GM18498 (cell line): ENCODE results near the gene TIMMDC1.

Experiments
- ATAC-seq: cut with Tn5 transposase; IDR thresholded peaks from one replicate; pipeline ENCODE4 v1.9.1; 2021; ENCODE audit warnings: mild to moderate bottlenecking, moderate library complexity; ENCODE audit not compliant: unreplicated experiment

The TIMMDC1 gene, protein sequence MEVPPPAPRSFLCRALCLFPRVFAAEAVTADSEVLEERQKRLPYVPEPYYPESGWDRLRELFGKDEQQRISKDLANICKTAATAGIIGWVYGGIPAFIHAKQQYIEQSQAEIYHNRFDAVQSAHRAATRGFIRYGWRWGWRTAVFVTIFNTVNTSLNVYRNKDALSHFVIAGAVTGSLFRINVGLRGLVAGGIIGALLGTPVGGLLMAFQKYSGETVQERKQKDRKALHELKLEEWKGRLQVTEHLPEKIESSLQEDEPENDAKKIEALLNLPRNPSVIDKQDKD

DNA sequence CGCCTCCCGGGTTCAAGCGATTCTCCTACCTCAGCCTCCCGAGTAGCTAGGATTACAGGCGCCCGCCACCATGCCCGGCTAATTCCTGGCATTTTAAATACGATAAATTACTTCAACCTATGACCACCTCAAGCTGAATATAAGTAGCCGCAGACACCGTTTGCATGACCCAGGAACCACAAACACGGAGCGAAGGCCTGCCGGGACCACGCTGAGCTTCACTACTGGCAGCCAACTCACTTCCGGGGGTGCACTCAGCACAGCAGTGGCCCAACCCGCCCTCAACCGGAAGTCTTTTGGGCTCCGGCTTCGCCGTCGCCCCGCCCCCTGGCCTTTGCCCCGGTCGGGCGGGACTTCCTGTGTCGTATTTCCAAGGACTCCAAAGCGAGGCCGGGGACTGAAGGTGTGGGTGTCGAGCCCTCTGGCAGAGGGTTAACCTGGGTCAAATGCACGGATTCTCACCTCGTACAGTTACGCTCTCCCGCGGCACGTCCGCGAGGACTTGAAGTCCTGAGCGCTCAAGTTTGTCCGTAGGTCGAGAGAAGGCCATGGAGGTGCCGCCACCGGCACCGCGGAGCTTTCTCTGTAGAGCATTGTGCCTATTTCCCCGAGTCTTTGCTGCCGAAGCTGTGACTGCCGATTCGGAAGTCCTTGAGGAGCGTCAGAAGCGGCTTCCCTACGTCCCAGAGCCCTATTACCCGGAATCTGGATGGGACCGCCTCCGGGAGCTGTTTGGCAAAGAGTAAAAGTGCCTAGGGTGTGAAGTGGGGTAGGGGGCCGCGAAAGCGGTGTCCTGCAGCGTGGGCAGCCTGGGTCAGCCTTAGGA is at the start of gene TIMMDC1:
TSS of gene TIMMDC1 (plus strand) at position 362 of the 826 bp plus-strand sequence. CDS start at position 549, 187 bp downstream.
- peak; percentile 99 for ATAC-seq

DNA sequence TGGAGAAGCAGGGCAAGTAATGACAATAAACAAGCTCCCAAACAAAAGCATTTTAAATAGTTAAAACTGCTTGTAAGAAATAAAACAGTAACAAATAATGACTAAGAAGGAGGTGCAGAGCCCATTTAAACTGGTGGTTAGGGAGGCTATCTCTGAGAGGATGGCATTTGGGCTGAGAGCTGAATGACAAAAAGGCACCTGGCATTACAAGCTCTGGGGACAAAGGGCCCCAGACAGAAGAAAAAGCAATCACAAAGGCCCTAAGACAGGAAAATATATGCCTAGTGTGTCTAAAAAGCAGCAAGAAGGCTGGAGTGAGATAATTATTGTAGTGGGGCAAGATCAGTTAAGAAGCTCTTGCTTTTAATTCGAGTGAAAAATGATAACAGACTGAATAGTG is 44.5 kb upstream of the TIMMDC1 start:
- ATAC-seq, result no peak

DNA sequence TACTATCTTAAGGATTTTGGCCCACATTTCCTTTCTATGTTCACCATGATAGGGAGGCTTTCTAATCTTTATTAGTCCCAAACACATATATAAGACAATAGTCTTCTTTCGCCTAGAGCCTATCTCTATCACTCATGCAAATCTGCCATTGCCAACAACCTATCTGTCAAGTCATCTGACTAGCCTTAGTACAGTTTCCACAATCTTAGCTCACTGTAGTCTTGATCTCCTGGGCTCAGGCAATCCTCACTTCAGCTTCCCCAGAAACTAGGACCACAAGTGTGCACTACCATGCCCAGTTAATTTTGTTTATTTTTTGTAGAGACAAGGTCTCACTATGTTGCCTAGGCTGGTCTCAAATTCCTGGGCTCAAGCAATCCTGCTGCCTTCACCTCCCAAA is 41.9 kb upstream of the TIMMDC1 start:
- ATAC-seq, result no peak

DNA sequence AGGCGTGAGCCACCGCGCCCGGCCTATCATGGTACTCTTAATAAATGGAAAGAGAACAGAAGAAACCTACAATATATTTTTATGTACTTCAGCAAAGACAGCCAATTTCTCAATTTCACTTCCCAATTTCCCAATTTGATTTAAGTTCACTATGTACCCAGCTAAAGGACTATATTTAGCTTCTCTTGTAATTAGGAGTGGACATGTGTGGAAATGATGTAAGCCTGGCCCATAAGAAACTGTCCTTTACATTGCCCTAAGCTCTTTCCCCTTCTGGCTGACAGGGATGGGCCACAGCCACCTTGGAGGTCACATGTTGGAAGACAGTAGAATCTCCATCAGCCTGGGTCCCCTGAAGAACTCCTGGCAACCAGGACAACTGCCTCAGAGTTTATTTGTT is 41.1 kb upstream of the TIMMDC1 start:
- no peak for ATAC-seq

DNA sequence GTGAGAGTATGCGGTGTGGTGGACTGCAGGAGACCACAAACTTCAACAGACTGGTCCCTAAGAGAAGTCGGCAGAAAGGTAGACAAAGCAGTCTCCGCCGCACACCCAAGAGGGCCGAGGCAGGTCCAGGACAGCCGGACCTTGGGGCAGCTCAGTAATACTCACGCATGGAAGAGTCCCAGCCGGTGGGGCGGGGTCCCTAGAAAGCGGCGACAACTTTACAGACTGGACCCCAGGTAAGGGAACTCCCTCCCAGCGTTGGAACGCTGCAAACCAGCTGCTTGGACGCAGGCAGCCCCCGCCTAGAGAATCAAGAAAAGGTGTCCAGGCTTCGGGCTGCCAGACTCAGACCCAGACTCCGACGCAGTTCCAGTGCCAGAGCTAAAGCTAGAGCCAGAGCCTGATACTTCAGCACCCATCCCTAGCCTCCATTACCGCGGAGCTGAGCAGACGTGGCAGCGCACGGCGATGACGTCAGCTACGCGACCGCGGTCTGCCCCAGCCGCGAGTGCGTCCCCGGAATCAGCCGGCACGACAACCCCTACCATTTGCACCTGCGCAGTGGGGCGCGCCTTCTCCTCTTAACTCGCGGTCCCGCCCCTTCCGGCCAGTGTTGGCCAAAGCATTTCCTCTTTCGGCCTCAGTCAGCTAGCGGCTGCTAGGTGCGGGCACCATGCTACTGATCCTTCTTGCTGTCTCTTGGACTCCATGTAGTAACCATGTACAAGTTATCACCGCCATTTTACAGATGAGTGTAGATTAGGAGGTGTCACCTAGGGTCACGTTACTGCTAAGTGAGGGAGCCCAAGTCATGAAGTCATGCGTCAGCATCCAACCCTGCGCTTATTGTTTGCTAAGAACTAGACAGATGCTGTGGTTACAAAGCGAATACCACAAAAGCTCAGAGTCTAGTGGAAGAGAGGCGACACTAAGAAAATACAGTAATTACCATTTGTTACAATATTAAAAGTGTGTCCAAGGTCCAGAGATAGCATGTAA is 34.9 kb upstream of the TIMMDC1 start, which contains the start of gene TMEM39A:
TSS of gene TMEM39A (minus strand) at position 445 of the 999 bp plus-strand sequence. CDS start 1,541 bp downstream, outside the sequence.
- ATAC-seq, result peak; percentile 93

DNA sequence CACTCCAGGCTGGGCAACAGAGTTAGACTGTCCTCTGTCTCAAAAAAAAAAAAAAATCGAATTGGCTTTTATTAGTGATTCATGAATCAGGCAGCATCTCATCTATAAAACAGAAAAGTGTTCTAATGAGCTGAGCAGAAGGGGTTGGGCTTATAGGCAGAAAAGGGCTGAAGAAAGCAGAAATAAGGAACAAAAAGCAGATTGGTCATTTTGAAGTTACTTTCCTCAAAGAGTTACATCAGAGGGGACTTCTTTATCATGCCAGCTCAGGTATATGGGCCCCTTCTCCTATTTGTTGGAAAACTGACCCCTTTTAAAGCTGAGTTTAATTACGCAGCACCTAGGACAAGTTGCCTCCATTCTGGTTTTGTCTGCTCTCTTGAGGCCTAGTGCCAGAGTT is 30.3 kb upstream of the TIMMDC1 start:
- no peak for ATAC-seq

DNA sequence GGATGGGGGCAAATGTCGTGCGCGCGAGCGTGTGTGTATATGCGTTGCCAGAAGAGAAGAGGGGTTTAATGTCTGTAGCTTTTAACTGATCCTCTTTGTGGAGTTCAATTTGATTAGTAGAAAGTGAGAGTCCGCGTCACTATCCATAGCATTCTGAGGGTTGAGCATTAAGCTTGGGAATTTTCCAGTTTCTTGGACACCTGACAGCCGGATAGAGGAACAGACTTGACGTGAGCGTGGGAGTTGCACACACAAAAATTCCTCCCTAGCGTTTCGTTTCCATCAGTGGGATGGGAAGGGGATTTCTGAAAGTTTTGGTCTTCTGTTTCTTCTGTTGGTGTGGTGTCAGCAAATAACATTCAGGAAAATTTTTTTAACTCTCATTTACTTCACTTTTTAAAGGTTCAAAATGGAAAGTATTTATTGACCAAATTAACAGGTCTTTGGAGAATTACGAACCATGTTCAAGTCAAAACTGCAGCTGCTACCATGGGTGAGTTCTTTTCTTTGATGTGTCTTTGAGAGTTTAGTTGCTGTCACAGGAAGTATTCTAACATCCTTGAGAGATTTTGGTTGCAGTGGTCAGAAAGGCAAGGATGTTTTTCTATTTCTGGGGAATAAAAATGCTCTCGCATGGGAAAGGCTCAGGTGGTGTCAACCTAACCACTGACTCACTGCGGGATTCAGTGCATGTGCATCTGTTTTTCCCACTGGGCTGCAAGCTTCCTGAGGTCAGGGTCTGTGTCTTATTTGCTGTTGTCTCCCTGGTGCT is 28.7 kb upstream of the TIMMDC1 start:
- ATAC-seq, result no peak

DNA sequence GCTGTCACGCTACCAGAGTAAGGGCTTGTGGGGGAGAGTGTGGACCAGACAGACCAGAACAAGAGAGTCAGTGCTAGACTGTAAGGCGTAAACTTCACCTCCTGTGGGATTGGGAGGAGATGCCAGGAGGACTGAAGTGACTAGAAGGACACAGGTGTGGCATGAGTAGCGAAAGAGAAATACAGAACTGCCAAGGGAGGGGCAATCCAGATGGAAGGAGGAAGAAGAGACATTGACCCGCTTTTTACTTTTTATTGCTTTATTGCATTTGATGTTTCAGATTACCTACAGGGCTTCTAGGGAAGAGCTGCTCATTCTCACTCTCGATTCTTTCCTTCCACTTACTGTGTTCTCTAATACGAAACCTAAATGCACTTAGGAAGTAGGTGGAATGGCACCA is 27.5 kb upstream of the TIMMDC1 start:
- no peak for ATAC-seq

DNA sequence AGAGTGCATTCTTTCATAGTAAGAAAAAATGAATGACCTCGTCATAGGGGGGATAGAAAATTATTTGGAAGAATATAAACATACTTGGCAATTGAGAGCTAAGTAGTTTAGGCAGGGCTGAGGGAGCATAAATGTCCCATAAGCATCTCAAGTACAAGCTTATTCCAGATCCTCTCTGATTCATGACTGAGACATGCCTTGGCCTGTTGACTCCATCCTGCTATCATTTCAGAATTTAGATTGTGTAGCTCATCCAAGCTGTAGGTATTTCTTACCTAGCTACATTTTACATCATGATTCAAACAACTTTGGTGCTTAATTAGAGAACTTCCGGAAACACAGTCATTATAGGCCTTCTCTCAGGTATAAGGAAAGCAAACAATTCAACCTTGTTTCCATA is 17.3 kb upstream of the TIMMDC1 start:
- ATAC-seq, result no peak

DNA sequence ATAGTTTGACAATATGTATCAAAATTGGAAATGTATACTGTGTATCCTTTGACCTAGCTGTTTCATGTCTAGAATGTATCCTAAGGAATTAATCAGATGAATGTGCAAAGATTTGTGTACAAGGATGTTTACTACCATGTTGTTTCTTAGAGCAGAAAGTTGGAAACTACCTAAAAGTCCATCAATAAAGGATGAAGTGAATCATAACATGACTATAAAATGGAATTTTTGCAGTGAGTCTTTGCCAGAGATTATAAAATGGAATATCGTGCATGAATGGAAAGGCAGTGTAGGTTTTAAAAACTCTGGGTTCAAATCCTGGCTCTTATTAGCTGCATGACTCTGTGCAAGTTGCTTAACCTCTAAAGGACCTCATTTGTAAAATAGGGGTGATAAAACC is 15.2 kb upstream of the TIMMDC1 start:
- no peak for ATAC-seq

DNA sequence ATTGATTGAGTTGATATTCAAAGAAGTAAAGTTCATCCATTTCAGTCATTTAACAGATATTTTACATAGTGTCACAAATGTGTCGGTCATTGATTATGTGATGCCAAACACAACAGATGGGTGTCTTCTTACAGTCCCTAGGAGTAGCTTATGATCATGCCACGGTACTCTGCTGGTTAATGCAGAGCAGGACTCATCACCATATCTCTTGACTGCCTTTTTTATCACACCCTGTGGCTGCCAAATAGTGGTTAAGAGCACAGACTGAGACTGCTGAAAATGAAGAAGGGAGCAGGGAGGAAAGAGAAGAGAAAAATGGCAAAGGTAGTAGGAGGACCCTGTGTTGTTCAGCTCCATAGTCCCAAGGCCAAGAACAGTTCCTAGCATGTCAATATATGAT is 12.8 kb upstream of the TIMMDC1 start:
- no peak for ATAC-seq

DNA sequence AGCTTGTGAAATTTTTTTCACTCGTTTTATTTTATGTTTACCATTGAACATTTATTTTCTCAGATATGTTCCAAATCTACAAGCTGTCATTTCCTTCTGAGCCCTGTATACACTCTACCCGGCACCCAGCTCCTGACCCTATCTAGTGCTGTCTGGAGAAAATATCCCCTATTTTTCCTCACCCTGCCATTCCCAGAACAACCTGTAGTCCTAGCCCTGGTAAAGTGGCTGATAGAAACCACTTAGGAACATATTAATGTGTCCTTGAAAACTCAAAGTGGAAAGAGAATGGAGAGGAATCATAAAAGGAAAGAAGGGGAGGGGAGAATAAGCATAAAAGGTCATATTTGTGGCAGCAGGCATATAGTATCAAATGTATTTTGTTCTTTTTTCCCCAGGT is 8.2 kb upstream of the TIMMDC1 start:
- ATAC-seq, result no peak

DNA sequence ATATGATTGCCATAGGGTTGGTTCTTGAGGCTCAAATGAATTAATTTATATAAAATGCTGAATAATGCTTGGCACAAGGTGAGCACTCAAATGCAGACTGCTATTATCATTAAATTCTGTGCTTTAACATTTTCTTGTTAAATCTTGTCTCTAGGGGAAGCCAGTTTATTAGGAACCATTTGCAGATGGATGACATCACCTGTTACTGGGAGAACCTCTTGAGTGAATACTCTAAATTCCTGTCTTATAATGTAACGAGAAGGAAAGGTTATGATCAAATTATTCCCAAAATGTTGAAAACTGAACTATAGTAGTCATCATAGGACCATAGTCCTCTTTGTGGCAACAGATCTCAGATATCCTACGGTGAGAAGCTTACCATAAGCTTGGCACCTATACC is 6.2 kb upstream of the TIMMDC1 start:
- no peak for ATAC-seq

DNA sequence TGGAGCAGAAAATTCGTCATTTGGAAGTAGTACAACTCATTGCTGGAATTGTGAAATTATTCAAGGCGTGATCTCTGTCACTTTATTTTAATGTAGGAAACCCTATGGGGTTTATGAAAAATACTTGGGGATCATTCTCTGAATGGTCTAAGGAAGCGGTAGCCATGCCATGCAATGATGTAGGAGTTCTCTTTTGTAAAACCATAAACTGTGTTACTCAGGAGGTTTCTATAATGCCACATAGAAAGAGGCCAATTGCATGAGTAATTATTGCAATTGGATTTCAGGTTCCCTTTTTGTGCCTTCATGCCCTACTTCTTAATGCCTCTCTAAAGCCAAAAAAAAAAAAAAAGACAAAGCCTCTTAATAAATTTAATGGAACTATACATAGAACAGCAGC is 5.5 kb upstream of the TIMMDC1 start:
- no peak for ATAC-seq

DNA sequence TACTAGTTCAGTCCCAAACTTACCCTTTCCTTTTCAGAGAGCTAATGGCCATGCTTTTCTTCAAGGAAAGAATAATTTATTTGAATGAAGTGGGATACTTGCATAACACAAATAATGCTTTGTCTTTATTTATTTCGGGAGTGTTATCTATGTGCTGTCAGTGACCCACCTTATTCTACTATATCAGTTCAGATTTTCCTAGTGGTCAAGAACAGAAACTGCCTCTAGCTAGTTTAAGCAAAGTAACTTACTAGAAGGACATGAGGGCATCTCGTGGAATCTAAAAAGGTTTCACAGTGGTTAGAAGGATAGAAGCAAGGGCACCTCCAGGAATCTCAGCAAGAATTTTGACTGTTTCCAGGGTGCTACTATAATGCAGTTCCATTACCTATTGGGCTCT is 3.8 kb upstream of the TIMMDC1 start:
- ATAC-seq, result no peak

DNA sequence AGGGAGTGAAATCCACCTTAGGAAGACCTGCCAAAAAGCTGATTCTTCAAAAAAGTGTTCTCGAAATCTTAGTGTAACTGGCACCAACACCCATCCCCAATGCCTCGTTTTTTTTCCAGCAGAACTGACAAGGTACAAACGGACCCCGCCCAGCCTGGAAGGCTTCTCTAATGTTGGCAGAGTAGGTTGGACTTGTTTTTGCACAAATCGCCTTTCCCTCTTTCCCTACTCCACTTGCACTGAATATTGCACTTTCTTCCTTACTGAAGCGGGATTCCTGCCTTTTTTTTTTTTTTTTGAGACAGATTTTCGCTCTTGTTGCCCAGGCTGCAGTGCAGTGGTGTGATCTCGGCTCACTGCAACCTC is 544 bp upstream of the TIMMDC1 start:
- peak; percentile 25 for ATAC-seq

DNA sequence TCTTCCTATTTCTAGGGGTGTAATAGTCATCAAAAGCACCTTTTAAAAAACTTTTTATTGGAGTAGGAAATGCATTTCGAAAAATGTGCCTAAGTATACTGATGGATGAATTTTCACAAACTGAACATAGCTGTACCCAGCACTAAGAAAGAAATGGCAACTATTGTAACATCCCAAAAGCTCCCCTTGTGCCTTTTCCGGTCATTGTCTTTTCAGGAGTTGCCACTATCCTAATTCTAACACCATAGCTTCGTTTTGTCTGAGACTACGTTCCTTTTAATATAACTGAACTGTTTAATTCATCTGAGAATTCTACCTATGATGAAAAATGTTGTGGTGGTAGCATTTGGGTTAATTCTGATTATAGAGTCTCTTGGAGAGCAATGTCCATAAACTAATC is 1.9 kb downstream of the TIMMDC1 start:
- no peak for ATAC-seq

DNA sequence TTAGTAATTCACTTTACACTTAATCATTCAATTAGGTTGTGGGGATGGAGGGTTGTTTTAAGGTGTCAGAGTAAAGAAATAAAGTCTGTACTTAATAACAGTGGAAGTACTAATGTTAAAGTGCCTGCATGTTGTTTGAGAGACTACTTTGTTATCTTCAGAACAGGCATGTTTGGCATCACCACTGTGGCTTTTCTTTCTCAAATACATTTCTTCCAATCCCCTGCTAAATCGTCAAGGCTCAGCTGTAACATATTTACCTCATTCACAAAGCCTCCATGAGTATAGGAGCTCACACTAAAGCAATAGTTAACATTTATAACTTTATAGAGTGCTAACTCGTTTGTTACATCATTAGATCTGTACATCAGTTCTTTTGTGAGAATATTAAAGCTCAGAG is 2.6 kb downstream of the TIMMDC1 start:
- no peak for ATAC-seq

DNA sequence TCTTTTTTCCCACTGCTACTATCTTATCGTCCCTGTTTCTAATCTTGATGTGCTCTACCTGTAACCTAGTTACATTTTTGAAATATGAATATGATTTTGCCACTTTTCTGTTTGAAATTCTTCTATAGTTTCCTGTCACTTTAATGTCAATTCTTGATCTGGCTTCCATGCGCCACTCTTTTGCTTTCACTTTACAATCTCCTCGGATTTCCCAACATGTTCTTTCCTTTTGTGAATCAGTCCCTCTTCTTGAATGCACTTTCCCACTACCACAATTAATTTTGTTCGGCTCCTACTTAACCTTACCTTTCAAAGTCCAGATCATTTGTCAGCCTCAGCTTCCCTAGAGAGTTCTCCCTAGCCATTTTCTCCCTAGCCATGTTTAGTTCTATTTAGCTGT is 8.3 kb downstream of the TIMMDC1 start:
- ATAC-seq, result no peak

DNA sequence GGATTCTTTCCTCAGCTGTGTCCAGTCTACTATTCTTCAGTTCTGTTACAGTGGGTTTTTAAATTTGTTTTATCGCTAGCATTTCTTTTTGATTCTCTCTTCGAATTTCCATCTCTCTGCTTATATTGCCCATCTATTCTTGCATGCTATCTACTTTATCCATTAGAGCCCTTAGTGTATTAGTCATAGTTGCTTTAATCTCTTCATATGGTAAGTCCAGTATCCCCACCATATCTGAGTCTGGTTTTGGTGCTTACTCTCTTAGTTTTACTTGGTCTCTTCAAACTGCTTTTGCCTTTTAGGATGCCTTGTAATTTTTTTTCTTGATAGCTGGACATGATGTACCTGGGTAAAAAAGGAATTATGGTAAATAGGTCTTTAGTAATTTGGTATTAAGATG is 9.1 kb downstream of the TIMMDC1 start:
- no peak for ATAC-seq
